Upper lobe of right lung (tissue), 1 donor: Measurements from ENCODE around the gene CYB5B. TPM values are rescaled to one million over a fixed set of nuclear protein-coding genes. Genes with fewer than 3 reads are reported as not detected.

Experiments
- ATAC-seq: fragments of 200-7000 bp; cut with Tn5 transposase; one replicate; pipeline ENCODE4 v1.9.1; 2020; ENCODE audit warnings: mild to moderate bottlenecking, moderate library complexity
- DNase-seq: peaks from one replicate; pipeline ENCODE4 v3.0.0-alpha.2; 2020
- H3K27ac ChIP-seq: fragments of 200-600 bp; one replicate; pipeline ENCODE4 v1.8.0; 2022
- H3K27me3 ChIP-seq: fragments of 200-600 bp; one replicate; pipeline ENCODE4 v1.8.0; 2022; ENCODE audit warnings: mild to moderate bottlenecking
- H3K36me3 ChIP-seq: fragments of 200-600 bp; one replicate; pipeline ENCODE4 v1.8.0; 2022
- H3K4me1 ChIP-seq: fragments of 200-600 bp; one replicate; pipeline ENCODE4 v1.8.0; 2022
- H3K4me3 ChIP-seq: fragments of 200-600 bp; one replicate; pipeline ENCODE4 v1.8.0; 2022; ENCODE audit warnings: mild to moderate bottlenecking
- H3K9me3 ChIP-seq: fragments of 200-600 bp; one replicate; pipeline ENCODE4 v1.8.0; 2022
- intact Hi-C: fragments of 100-400 bp; cut with DNase I; formaldehyde crosslinking; loops from one replicate; pipeline ENCODE4 v1.11.0; 2022
- total RNA-seq: library from RNA; stranded (reverse); fragmentation: NEBNext Ultra II Directional; extraction: Animal tissue kit (Norgen Biotek cat#: 25700); gene quantifications from one replicate; pipeline ENCODE4 v1.2.1, GENCODE V29; 2021
- TF ChIP-seq, protein P1 (sequence below): fragments of 200-600 bp; IDR thresholded peaks from one replicate; pipeline ENCODE4 v1.8.0; 2022; ENCODE audit warnings: antibody characterized with exemption
- donor health status: DM: no; HTN: yes; CAD: no; lungs with severe emphysema.

CYB5B gene
- total RNA-seq, 1 donor from 2014 or later, result 88.4 TPM

GRCh38 chr16:69494991-69495392, 70.6 kb downstream of the CYB5B start:
- H3K27ac ChIP-seq, result no peak overlapping the region
- no peaks in the 10 kb centered on the region for H3K9me3 ChIP-seq
- peak; percentile 90 for ATAC-seq
- H3K27me3 ChIP-seq, result no peaks in the 10 kb centered on the region
- TF ChIP-seq, protein P1, sequence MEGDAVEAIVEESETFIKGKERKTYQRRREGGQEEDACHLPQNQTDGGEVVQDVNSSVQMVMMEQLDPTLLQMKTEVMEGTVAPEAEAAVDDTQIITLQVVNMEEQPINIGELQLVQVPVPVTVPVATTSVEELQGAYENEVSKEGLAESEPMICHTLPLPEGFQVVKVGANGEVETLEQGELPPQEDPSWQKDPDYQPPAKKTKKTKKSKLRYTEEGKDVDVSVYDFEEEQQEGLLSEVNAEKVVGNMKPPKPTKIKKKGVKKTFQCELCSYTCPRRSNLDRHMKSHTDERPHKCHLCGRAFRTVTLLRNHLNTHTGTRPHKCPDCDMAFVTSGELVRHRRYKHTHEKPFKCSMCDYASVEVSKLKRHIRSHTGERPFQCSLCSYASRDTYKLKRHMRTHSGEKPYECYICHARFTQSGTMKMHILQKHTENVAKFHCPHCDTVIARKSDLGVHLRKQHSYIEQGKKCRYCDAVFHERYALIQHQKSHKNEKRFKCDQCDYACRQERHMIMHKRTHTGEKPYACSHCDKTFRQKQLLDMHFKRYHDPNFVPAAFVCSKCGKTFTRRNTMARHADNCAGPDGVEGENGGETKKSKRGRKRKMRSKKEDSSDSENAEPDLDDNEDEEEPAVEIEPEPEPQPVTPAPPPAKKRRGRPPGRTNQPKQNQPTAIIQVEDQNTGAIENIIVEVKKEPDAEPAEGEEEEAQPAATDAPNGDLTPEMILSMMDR, result peak; percentile 41
- no peak for DNase-seq
- no peaks in the 10 kb centered on the region for H3K4me1 ChIP-seq
- intact Hi-C loops, result no loop called here
- no peaks in the 10 kb centered on the region for H3K36me3 ChIP-seq
- H3K4me3 ChIP-seq, result no peak overlapping the region

DNA sequence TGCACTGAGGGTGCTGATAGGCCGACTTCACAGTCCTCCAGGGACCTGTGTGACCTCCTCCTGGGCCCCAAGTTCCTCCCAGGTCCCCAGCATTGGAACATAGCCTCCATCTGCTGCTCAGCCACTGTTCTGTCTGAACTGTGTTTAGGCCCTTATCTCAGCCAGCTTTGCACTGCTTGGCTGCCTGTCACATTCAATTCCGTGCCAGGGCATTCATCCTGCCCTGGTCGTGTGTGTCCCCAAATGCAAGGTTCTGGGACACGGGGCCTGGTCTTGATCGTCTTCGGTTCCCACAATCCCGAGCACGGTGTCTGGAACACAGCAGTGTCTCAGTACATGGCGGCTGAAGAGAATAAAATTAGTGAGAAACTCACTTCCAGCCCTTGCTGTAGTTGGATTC, 71.4 kb downstream of the CYB5B start:
- TF ChIP-seq, protein P1, result no peak
- intact Hi-C loops, result no loop called here
- DNase-seq, result no peak

GRCh38 chr16:69496376-69496775, 72.0 kb downstream of the CYB5B start:
- Histone ChIP-seq H3K4me1 (no peaks in the 10 kb centered on the region), H3K27me3 (no peaks in the 10 kb centered on the region), H3K27ac (no peak overlapping the region), H3K9me3 (no peaks in the 10 kb centered on the region), H3K4me3 (no peak overlapping the region), H3K36me3 (no peaks in the 10 kb centered on the region)
- intact Hi-C loops, result no loop called here
- no peak for DNase-seq
- TF ChIP-seq, protein P1, result no peak
- ATAC-seq, result no peak

More for the DNA sequence above, 71.4 kb downstream of the CYB5B start:
- no peak overlapping the region for H3K27ac ChIP-seq
- no peaks in the 10 kb centered on the region for H3K27me3 ChIP-seq
- H3K4me3 ChIP-seq, result no peak overlapping the region
- no peaks in the 10 kb centered on the region for H3K9me3 ChIP-seq
- H3K36me3 ChIP-seq, result no peaks in the 10 kb centered on the region
- H3K4me1 ChIP-seq, result no peaks in the 10 kb centered on the region
- no peak for ATAC-seq

GRCh38 chr16:69496896-69497295, 72.5 kb downstream of the CYB5B start:
- ATAC-seq (no peak), DNase-seq (no peak)
- intact Hi-C loops, result no loop called here
- Histone ChIP-seq H3K4me3 (no peak overlapping the region), H3K27ac (no peak overlapping the region), H3K4me1 (no peaks in the 10 kb centered on the region), H3K27me3 (no peaks in the 10 kb centered on the region), H3K9me3 (no peaks in the 10 kb centered on the region), H3K36me3 (no peaks in the 10 kb centered on the region)
- TF ChIP-seq, protein P1, result no peak

GRCh38 chr16:69497876-69498596, 73.6 kb downstream of the CYB5B start:
- intact Hi-C loops, result no loop called here
- DNase-seq (no peak), ATAC-seq (no peak)
- TF ChIP-seq, protein P1, result no peak
- no peaks in the 10 kb centered on the region for H3K9me3 ChIP-seq
- no peak overlapping the region for H3K4me3 ChIP-seq
- no peaks in the 10 kb centered on the region for H3K4me1 ChIP-seq
- H3K27ac ChIP-seq, result no peak overlapping the region
- no peaks in the 10 kb centered on the region for H3K27me3 ChIP-seq
- no peaks in the 10 kb centered on the region for H3K36me3 ChIP-seq

DNA sequence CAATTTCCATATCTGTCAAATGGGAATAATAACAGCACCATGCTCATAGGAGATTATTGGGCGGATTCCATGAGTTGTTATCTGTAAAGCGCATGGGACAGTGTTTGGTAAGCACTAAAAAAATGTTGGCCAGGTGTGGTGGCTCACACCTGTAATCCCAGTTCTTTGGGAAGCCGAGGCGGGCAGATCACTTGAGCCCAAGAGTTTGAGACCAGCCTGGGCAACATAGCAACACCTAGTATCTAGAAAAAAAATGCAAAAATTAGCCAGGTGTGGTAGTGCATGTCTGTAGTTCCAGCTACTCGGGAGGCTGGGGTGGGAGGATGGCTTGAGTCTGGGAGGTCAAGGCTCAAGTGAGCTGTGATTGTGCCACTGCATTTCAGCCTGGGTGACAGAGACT, 74.5 kb downstream of the CYB5B start:
- H3K9me3 ChIP-seq, result no peaks in the 10 kb centered on the region
- no peaks in the 10 kb centered on the region for H3K4me1 ChIP-seq
- H3K27me3 ChIP-seq, result no peaks in the 10 kb centered on the region
- no peaks in the 10 kb centered on the region for H3K36me3 ChIP-seq
- DNase-seq (no peak), ATAC-seq (no peak)
- TF ChIP-seq, protein P1, result no peak
- H3K27ac ChIP-seq, result no peak overlapping the region
- no peak overlapping the region for H3K4me3 ChIP-seq
- intact Hi-C loops, result no loop called here
